HCT116 (cell line): ENCODE results near the gene LRRC56.

Source experiments
- ATF3 ChIP-seq: IDR thresholded peaks from 2 replicates; pipeline ENCODE4 v1.6.1; 2012
- CTCF ChIP-seq, 3 experiments: fragments of 200-600 bp in 1 of 3; sonication (generic) in 1 of 3; IDR thresholded peaks in 2 of 3; conservative IDR thresholded peaks in 1 of 3; 2 replicates each; pipeline ENCODE4 v1.5.1; 2012 to 2017; ENCODE audit warnings: low read depth in 2 of 3, low read length in 2 of 3, antibody characterized with exemption in 1 of 3, borderline replicate concordance in 1 of 3, control low read depth in 1 of 3, mild to moderate bottlenecking in 1 of 3, mixed read lengths in 1 of 3, mixed run types in 1 of 3, moderate library complexity in 1 of 3; ENCODE audit not compliant: insufficient read depth in 1 of 3
- EZH2 ChIP-seq: fragments of 200-600 bp; sonication (generic); IDR thresholded peaks from 2 replicates; pipeline ENCODE4 v1.6.1; 2017; ENCODE audit warnings: antibody characterized with exemption, mixed run types
- EZH2phosphoT487 ChIP-seq: fragments of 200-600 bp; IDR thresholded peaks from 2 replicates; pipeline ENCODE4 v1.6.1; 2018; ENCODE audit warnings: antibody characterized with exemption, borderline replicate concordance
- MAX ChIP-seq: IDR thresholded peaks from 2 replicates; pipeline ENCODE4 v1.6.1; 2012
- POLR2A ChIP-seq: IDR thresholded peaks from 2 replicates; pipeline ENCODE4 v1.7.0; 2011; ENCODE audit warnings: borderline replicate concordance; ENCODE audit not compliant: insufficient read depth, insufficient read length; ENCODE audit errors: extremely low read depth
- POLR2AphosphoS5 ChIP-seq: IDR thresholded peaks from 2 replicates; pipeline ENCODE4 v1.6.1; 2011; ENCODE audit warnings: mild to moderate bottlenecking, low read depth, low read length, moderate library complexity
- SIN3A ChIP-seq: IDR thresholded peaks from 2 replicates; pipeline ENCODE4 v1.6.1; 2012; ENCODE audit warnings: low read depth
- SP1 ChIP-seq: IDR thresholded peaks from 2 replicates; pipeline ENCODE4 v1.6.1; 2012; ENCODE audit warnings: low read depth
- YY1 ChIP-seq: IDR thresholded peaks from 2 replicates; pipeline ENCODE4 v1.6.1; 2011; ENCODE audit warnings: low read length, low read depth, moderate library complexity, mild to moderate bottlenecking; ENCODE audit not compliant: insufficient replicate concordance; ENCODE audit errors: extremely low read depth

- no peak for TF ChIP-seq EZH2phosphoT487
- no peak for TF ChIP-seq CTCF (IDR thresholded peaks at IDR 0.05 in 2 of 3, conservative IDR thresholded peaks at IDR 0.05 in 1 of 3; ENCODE audit: borderline replicate concordance in 1 of 3, insufficient read depth in 1 of 3, low read depth in 2 of 3, low read length in 2 of 3)
- TF ChIP-seq EZH2, result no peak
- no peak for TF ChIP-seq YY1
- TF ChIP-seq MAX, result no peak
- TF ChIP-seq POLR2AphosphoS5, result no peak
- TF ChIP-seq ATF3, result no peak
- no peak for TF ChIP-seq SIN3A
- TF ChIP-seq SP1, result no peak
- no peak for TF ChIP-seq POLR2A
These were observed 44.4 kb downstream of the LRRC56 start for GRCh38 chr11:581752-582151.
